HG03565 (cell line): Measurements from ENCODE around the gene SOWAHA.
"Not testable (repeated sequence)": the region's sequence is repeated elsewhere in the genome, so short reads cannot be mapped to it uniquely, and the experiment has no call there.

ENCODE experiments used
- ATAC-seq: cut with Tn5 transposase; IDR thresholded peaks from one replicate; pipeline ENCODE4 v1.9.1; 2021; ENCODE audit warnings: mild to moderate bottlenecking, moderate library complexity; ENCODE audit not compliant: unreplicated experiment

SOWAHA gene

DNA sequence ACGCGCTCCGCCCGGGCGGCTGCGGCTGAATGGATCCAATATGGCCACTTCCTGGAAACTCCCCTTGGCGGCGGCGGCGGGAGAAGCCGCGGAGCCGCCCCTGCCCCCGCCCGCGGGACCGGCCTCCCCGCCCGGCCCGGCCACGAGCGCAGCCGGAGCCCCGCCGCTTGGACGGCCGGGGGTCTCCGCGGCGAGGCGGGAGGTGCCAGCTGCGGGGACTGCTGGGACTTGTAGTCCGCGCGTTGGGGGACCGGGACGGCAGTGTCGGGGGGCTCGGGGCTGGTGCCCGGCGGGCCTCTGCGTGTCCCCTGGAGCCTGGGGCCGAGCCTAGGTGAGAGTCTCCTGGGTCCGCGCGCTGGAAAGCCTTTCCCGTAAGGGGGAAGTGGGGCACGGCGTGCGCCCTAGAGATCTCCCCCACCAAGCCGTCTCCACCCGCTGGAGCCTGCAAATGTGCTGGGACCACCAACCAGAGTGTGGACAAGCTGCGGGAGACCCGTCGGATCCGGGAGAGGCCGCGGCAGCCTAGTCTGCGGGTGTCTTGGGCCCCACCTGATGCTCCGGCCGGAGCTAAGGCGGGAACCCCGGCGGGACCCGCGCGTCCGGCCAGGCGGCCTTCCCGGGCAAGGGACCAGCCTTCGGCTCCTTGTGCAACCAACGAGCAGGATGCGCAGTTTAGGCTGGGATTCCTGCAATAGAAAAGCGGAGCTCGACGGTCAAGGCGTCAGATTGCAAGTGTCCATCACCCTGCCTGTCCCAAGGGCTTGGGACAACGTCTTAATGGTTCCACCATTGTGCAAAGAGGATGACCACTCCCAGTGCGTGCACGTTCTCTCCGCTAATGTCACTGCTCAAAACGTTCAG is 35.7 kb upstream of the SOWAHA start, which contains the start of gene SEPTIN8:
Gene SEPTIN8, minus strand, starts transcription at position 31 of the 861 bp plus-strand sequence. CDS start 102 bp downstream, outside the sequence.
- ATAC-seq = peak; percentile 48

DNA sequence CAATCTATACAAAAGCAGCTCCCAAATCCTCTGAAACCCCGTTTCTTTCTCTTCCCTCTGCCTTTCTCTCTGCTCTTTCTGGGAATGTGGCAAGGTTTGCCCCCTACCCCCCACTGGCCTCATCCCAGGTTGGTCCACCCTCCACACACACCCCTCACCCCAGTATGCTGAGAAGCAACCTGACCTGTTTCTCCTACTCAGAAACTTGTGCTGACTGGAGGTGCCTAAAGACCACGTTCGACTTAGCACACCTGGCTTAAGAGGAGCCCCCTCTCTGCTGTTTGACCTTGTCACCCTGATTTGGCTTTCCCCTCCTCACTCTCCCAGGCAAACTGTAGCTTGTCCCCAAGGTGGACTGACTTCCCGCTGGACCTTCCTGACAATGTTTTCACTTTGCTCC is 35.0 kb upstream of the SOWAHA start:
- no peak for ATAC-seq

DNA sequence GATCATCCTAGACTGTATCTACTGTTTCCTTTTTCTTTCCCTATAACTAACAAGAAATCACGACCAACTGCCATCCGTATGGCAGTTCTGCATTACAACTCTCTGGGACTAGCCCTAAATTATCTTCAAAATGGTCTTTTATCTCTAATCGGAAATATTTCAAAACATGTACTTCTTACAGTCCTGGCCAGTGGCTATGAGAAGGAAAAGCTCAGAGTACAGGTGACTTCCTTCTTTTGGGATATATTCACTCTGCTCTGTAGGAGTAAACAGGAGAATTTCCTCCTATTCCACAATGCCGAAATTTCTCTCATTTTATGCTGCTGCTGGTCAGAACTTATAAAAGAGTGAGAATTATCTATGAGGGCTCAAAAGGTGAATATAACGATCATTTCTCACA is 34.2 kb upstream of the SOWAHA start:
- ATAC-seq = no peak

DNA sequence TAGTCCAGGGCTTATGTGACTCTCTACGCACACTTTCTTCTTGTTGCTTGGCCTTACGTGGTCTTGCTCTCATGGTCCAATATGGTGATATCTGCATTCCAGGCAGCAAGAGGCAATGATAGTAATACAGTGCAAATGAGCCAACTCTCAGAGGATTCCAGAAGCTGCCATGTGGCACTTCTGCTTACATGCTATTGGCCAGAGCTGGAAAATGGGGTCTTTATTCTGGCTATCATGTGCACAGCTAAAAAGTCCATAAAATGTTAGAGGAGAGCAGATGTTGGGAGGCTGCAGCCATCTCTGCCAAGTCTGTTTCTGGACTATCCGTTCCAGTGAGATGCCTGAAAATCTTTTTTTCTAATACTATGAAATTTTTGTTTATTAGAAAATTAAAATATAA is 33.1 kb upstream of the SOWAHA start:
- ATAC-seq = no peak

DNA sequence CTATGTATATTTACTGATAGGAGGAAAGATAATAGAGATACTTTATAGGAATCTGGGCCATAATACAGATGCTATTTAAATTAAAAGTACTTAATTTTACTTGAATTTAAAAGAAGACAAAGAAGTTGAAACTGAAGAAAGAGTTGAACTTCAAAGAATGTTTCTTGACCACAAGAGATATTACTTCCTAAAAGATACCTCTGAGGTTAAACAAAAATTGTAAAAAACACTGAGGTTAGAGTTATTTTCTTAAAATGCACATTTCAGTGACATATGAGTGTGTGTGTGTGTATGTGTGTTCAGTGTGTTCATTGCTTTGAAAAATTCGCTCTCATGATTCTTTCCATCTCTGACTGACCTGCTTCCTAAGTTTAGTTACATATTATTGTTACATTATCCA is 32.5 kb upstream of the SOWAHA start:
- no peak for ATAC-seq

DNA sequence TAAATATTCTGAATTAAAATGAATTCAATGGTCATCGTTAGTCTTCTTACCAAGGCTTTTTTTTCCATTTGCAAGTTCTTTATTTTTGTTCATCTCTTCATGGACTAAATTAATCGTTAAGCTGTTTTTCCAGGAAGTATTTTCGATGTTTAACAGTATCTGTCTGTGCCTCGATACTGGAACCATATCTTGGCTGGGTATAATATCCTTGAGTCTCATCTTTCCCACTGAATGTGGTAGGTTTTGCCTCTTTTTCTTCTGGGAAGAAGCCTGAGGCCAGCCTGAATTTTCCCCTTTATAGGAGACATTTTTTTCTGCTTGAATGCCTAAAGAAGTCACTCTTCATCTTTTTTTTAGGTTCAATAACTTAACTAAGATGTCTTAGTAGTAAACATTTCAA is 32.1 kb upstream of the SOWAHA start:
- ATAC-seq = no peak

DNA sequence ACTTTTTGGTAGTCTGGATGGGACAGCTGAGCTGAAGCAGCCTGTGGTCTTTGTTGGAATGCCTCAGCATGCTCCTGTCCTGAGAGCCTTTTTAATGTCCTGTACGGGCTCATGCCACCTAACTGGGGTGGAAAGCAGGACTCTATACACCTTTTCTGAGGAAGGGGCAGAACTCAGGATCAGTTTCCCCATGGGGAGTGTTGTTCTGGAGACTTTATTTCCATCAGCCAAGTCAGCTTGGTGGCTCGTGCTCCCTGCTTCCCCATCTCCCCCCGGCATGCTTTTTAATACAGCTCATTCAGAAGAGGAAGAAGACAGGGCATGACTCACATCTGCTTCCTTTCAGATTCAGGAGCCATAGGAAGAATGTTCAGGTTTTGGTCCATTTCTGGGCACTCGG is 31.0 kb upstream of the SOWAHA start:
- ATAC-seq = no peak

DNA sequence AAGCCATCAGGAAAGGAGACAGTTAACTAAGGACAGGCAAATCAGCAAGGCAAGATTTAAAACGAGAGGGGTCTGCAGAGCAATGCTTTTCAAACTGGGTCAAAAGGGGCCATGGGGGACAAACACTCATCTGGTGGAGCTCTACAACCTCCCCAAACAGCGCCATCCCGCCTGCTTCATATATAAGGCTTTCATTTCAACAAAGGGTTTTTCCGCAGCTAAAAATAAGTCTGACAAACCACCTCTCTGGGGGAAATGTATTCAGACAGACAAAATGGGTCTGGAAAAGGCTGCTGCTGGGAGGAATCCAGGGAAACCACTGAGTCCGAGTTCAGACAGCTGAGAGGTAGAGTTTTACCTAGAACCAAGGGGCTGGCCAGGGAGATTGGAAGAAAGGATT is 27.7 kb upstream of the SOWAHA start:
- no peak for ATAC-seq

DNA sequence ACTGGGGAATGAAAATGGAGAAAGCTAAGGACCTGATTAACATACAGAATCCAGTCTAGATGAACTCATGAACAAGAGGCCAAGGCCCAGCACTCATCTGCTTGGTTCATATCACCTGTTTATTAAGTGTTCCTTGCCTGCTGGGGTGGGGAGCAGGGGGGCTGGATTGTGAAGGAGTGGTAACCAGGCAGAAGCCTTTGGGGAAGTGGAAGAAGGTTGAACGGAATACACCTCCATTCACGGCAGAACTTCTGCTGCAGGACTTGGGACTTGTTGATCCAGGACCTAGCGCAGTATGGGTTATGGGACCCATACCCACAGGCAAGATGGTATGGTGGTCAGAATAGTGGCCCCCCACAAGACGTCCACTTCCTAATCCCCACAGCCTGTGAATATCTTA is 27.2 kb upstream of the SOWAHA start:
- no peak for ATAC-seq

DNA sequence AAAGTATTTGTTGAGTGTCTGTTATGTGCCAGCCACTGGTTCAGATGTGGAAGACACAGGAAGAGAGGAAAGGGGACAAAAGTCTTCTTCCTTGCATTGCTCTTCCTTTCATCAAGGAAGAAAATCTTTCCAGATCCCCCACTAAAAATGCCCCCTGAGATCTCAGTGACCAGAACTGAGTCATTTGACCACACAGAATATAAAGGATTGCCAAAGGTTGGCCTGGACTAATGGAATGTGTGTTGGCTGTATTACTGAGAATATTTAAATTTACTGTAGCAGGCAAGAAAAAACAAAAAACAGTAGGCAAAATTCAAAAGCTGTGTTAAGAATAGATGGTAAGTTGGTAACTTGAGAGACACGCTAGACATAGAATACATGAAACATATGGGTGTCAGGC is 26.0 kb upstream of the SOWAHA start:
- ATAC-seq = no peak

DNA sequence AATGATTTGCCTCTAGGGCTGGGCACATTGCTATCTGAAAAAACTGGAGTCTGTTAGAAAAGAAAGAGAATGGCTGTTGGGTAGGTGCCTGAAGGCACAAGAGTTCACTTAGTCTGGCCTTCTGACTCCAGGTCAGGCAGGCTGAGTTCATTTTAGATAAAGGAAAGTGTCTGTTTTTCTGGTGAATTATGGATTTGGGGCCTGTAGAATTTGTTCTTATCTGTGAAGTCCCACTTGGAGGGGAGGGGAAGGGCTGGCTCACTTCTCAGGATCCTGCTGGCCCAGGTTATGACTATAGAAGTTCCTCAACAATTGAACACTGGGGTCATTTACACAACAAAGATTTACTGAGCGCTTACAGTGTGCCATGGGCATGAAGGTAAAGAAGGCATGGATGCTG is 24.6 kb upstream of the SOWAHA start:
- no peak for ATAC-seq

DNA sequence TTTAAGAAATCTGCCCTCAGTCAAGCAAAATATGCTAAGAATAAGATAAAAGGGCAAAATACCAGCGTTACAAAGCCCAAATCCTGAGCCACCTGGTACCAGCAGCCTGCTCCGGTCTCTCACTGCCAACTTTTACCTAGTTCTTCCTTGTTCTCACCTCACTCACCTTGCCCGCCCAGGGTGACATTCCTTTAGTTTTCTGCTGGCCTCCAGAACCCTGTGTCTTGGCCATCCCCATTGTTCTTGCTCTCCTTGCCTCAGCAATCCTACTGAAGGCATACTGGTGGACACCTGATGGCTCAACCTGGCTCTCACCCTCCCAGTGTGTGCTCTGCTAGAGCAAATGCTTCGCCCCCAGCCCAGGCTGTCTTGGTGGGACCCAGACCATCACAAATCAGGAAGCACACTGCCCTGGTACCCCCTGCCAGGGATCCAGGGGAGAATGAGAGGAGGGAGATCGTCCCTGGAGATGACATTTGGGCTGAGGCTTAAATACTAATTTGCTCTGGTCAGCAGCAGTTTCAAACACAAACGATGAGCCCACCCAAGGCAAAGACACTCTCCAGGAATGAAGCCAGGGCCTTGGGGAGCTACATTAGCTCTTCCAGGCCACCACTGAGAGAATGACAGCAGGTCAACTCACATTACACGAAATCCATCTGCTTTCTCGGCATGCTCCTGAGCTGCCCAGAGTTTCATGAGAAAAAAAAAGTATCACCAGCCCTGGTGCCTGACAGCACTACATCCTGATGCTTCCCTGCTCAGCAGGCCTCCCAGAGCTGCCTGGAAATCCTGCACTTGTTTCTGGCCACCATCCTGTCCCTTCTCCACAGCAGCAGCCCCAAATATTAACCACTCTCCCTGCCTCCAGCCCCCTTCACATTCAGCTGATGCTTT is 23.9 kb upstream of the SOWAHA start:
- ATAC-seq = no peak

DNA sequence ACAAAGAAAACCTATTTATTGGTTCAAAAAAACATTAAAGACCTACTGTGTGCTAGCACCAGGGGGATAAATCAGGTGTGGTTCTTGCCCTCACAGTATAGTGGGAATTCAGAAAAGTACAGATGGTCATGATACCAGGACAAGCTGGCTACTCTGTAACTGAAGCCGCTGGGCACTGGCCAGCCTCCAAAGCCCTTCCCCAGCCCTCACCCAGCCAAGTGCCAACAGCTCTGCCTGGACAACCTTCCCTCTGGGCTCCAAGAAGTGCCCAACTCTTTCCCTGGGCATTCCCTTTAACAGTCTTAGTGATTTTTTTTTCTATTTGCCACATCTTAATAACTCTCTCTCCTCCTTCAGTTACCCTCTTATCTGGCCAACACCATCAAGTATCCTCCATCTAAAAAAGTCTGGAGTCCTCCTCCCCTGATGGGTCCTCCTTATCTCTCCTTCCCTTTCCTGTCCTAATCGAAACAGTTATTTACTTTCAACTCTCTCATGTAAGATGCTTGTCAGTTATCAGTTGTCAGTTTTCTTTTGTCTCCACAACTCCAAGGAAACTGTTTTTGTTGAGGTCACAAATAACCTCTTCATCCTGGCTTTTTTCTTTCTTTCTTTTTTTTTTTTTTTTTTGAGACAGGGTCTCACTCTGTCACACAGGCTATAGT is 22.8 kb upstream of the SOWAHA start:
- no peak for ATAC-seq

DNA sequence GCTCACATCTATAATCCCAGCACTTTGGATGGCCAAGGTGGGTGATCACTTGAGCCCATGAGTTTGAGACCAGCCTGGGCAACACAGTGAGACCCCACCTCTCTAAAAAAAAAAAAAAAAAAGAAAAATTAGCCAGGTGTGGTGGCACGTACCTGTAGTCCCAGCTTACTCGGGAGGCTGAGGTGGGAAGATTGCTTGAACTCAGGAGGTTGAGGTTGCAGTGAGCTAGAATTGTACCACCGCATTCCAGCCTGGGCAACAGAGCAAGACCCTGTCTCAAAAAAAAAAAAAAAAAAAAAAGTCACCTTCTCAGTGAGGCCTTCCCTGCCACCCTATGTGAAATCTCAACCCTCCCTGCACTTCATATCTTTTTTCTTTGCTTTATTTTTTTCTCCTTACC is 22.1 kb upstream of the SOWAHA start:
- no peak for ATAC-seq

DNA sequence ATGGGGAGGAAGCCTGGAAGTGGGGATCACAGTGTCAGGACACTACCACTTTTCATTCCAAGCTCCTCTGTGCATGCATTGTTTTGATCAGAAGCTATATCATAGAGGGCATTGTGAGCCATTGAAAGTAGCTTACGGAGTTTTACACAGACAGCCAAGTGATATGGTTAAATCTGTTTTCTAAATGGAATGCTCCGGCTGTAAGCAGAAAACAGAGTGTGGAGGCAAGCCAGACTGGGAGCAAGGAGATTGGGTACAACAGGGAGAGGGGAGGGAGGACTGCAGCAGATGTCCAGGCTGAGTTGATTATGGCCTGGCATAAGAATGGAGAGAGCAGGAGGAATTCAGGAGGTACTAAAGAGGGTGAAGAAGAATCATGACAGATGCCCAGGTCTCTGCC is 15.5 kb upstream of the SOWAHA start:
- no peak for ATAC-seq

DNA sequence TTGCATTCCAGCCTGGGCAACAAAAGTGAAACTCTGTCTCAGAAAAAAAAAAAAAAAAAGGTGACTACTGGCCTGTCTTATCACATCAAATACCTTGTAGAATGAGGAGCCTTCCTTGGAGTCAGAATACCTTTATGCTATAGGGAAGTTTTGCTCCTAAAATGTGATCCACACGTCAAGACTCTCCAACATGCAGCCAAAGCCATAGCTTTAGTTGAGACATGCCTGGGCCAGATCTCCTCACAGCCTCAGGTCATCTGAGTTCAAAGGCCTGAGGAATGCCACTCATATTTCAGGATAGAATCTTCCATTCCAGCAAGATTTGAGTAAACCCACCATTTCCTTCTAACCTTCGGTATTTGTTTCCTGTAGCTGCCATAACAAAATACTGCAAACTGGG is 13.7 kb upstream of the SOWAHA start:
- ATAC-seq = no peak

DNA sequence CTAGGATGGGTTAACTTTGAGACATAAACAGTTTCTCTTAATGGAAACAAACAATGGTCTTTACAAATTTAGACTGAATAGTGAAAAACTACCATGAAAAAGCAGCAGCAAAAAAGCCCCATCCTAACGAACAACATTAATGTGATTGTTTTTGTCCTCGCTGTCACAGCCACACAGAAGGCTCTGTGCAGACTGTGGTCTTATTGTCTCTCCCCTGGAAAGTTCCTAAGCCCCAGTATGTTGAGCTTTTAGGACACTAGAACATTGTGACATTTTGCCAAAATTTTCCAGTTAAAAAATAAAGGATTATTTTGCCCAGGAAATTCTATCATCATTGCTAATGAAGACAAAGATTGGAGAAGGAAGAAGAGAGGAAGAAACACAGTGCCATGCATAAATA is 12.6 kb upstream of the SOWAHA start:
- ATAC-seq = no peak

DNA sequence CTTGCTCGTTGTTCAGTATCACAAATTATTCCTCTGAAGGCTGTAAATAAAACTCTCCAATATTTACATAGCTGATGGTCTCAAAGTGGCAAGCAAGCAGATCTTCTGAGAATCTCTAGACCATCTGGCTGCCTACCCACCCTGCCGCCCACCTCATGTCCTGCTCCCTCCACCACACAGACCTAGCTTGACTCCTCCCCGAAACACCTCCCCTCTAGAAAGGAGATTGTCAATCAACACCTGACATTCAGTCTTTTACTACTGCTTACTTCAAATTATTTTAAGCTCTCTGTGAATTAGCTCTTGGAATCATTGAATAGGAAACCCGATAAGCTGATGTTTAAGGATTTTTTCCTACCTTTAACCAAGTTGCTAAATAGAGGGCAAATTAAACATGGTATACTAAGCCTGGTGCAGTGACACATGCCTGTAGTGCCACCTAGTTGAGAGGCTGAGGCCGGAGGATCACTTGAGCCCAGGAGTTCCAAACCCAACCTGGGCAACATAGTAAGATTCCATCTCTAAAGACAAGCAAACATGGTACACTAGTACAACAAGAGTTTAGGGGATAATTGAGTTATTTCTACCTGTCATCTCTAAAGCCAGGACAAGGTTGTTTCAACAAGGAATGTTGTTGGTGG is 10.9 kb upstream of the SOWAHA start:
- ATAC-seq = no peak

DNA sequence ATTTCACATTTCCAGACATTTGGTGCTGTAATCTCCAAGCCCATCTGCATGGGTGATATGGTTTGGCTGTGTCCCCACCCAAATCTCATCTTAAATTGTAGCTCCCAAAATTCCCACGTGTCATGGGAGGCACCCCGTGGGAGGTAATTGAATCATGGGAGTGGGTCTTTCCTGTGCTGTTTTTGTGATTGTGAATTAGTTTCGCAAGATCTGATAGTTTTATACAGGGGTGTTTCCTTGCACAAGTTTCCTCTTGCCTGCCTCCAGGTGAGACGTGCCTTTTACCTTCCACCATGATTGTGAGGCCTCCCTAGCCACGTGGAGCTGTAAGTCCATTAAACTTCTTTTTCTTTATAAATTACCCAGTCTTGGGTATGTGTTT is 10.4 kb upstream of the SOWAHA start:
- ATAC-seq = not testable (repeated sequence)

DNA sequence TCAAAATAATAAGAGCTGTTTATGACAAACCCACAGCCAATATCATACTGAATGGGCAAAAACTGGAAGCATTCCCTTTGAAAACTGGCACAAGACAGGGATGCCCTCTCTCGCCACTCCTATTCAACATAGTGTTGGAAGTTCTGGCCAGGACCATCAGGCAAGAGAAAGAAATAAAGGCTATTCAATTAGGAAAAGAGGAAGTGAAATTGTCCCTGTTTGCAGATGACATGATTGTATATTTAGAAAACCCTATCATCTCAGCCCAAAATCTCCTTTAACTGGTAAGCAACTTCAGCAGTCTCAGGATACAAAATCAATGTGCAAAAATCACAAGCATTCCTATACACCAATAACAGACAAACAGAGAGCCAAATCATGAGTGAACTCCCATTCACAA is 8.9 kb upstream of the SOWAHA start:
- not testable (repeated sequence) for ATAC-seq

DNA sequence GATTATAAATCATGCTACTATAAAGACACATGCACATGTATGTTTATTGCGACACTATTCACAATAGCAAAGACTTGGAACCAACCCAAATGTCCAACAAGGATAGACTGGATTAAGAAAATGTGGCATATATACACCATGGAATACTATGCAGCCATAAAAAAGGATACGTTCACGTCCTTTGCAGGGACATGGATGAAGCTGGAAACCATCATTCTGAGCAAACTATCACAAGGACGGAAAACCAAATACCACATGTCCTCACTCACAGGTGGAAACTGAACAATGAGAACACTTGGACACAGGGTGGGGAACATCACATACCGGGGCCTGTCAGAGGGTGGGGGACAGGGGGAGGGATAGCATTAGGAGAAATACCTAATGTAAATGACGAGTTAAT is 7.2 kb upstream of the SOWAHA start:
- ATAC-seq = not testable (repeated sequence)
